PC-3 (cell line): ENCODE data around the gene POLD2. TPM values are rescaled to one million over a fixed set of nuclear protein-coding genes. Genes with fewer than 3 reads are reported as not detected.

Experiments
- ATAC-seq: fragments of 200-7000 bp; cut with Tn5 transposase; 2 replicates; pipeline ENCODE4 v1.9.1; 2020; ENCODE audit warnings: mild to moderate bottlenecking, moderate library complexity
- BruUV-seq: library from RNA; stranded (reverse); fragments of 400-500 nt; replicated peaks from 2 replicates; lab custom pipeline; 2021; lab: Mats Ljungman, UMichigan
- CTCF ChIA-PET: fragments of 300-600 bp; sonication (Branson Sonifier 250); formaldehyde crosslinking; loops from one replicate; lab custom pipeline; 2022; ENCODE audit warnings: antibody characterized with exemption; lab: Charles Lee
- POLR2A ChIA-PET: fragments of 300-600 bp; sonication (Branson Sonifier 250); formaldehyde crosslinking; loops from one replicate; lab custom pipeline; 2022; ENCODE audit warnings: antibody characterized with exemption; ENCODE audit not compliant: unreplicated experiment; lab: Charles Lee
- DNase-seq: peaks from one replicate; pipeline ENCODE4 v3.0.0-alpha.2; 2015
- H2AFZ ChIP-seq: fragments of 300-600 bp; sonication (generic); 2 replicates; pipeline ENCODE4 v1.6.0; 2016; ENCODE audit warnings: antibody characterized with exemption, low read length
- H3F3A ChIP-seq: fragments of 300-600 bp; sonication (generic); one replicate; pipeline ENCODE4 v1.6.0; 2017; ENCODE audit warnings: antibody characterized with exemption, low read length, control low read depth, mild to moderate bottlenecking; ENCODE audit not compliant: unreplicated experiment
- H3K27ac ChIP-seq: fragments of 300-600 bp; sonication (generic); 2 replicates; pipeline ENCODE4 v1.5.1; 2016; ENCODE audit warnings: mild to moderate bottlenecking, low read length
- H3K27me3 ChIP-seq: fragments of 300-600 bp; sonication (generic); 2 replicates; pipeline ENCODE4 v1.6.1; 2016; ENCODE audit warnings: low read length, mixed read lengths
- H3K36me3 ChIP-seq: fragments of 300-600 bp; sonication (generic); 2 replicates; pipeline ENCODE4 v1.6.1; 2016; ENCODE audit warnings: low read depth, mixed run types, low read length, mixed read lengths
- H3K4me1 ChIP-seq: fragments of 300-600 bp; sonication (generic); 2 replicates; pipeline ENCODE4 v1.5.1; 2016; ENCODE audit warnings: low read length; ENCODE audit not compliant: insufficient read depth
- H3K4me2 ChIP-seq: fragments of 300-600 bp; sonication (generic); 2 replicates; pipeline ENCODE4 v1.6.0; 2016; ENCODE audit warnings: low read length
- H3K4me3 ChIP-seq: fragments of 300-600 bp; sonication (generic); 2 replicates; pipeline ENCODE4 v1.5.1; 2016; ENCODE audit warnings: mild to moderate bottlenecking, low read length, mixed read lengths
- H3K79me2 ChIP-seq: fragments of 300-600 bp; sonication (generic); 2 replicates; pipeline ENCODE4 v1.6.1; 2017; ENCODE audit warnings: low read length, mixed read lengths
- H3K9ac ChIP-seq: fragments of 300-600 bp; sonication (generic); 2 replicates; pipeline ENCODE4 v1.6.0; 2016; ENCODE audit warnings: mild to moderate bottlenecking, low read length
- H3K9me2 ChIP-seq: fragments of 300-600 bp; sonication (generic); replicated peaks from 2 replicates; pipeline ENCODE4 v1.6.1; 2016; ENCODE audit warnings: mixed run types, low read length, mixed read lengths
- H3K9me3 ChIP-seq: fragments of 300-600 bp; sonication (generic); 2 replicates; pipeline ENCODE4 v1.6.1; 2016; ENCODE audit warnings: low read length, mixed read lengths
- H4K20me1 ChIP-seq: fragments of 300-600 bp; sonication (generic); 2 replicates; pipeline ENCODE4 v1.6.1; 2016; ENCODE audit warnings: low read length, mixed read lengths
- CTCF ChIP-seq: fragments of 300-600 bp; sonication (generic); conservative IDR thresholded peaks from 2 replicates; pipeline ENCODE4 v1.5.1; 2017; ENCODE audit warnings: antibody characterized with exemption, low read depth, mild to moderate bottlenecking, low read length
- EZH2 ChIP-seq: fragments of 300-600 bp; sonication (generic); IDR thresholded peaks from one replicate; pipeline ENCODE4 v1.6.1; 2017; ENCODE audit warnings: antibody characterized with exemption, mild to moderate bottlenecking, low read length; ENCODE audit not compliant: unreplicated experiment
- EZH2phosphoT487 ChIP-seq: fragments of 300-600 bp; sonication (generic); IDR thresholded peaks from 2 replicates; pipeline ENCODE4 v1.6.1; 2018; ENCODE audit warnings: mild to moderate bottlenecking, antibody characterized with exemption, low read length, borderline replicate concordance
- intact Hi-C: fragments of 100-400 bp; cut with micrococcal nuclease; formaldehyde crosslinking; loops from 2 replicates; pipeline ENCODE4 v1.9.0; 2023
- total RNA-seq: library from RNA; depleted of rRNA; stranded (reverse); fragments of >200 nt; gene quantifications from 2 replicates; pipeline ENCODE4 v1.2.3, GENCODE V29; 2014

Gene POLD2
- total RNA-seq, 1 experiment from 2014 or later, result 224 TPM

- H2AFZ ChIP-seq, result no peak overlapping the region
- BruUV-seq, result no TSS peak
- H3K9me3 ChIP-seq, result no peaks in the 10 kb centered on the region
- no peaks in the 10 kb centered on the region for H3K9me2 ChIP-seq
- H3K4me1 ChIP-seq, result no peaks in the 10 kb centered on the region
- no peaks in the 10 kb centered on the region for H3K79me2 ChIP-seq
- intact Hi-C loops, result no loop called here
- no peak overlapping the region for H3K4me3 ChIP-seq
- CTCF ChIA-PET, result no interaction called here
- H4K20me1 ChIP-seq, result no peaks in the 10 kb centered on the region
- DNase-seq, result no peak
- H3K36me3 ChIP-seq, result no peaks in the 10 kb centered on the region
- no peaks in the 10 kb centered on the region for H3K27me3 ChIP-seq
- POLR2A ChIA-PET, result no interaction called here
- TF ChIP-seq CTCF (no peak), EZH2 (no peak), EZH2phosphoT487 (no peak)
- no peaks in the 10 kb centered on the region for H3F3A ChIP-seq
- no peak overlapping the region for H3K27ac ChIP-seq
- no peak overlapping the region for H3K4me2 ChIP-seq
- no peak overlapping the region for H3K9ac ChIP-seq
- ATAC-seq, result no peak
Observed at GRCh38 chr7:44136731-44137130, 13.4 kb upstream of the POLD2 start.

- intact Hi-C loops, result no loop called here
- H3K9me3 ChIP-seq, result no peaks in the 10 kb centered on the region
- H3K79me2 ChIP-seq, result no peaks in the 10 kb centered on the region
- no peak overlapping the region for H3K9ac ChIP-seq
- no peak overlapping the region for H3K27ac ChIP-seq
- H3K9me2 ChIP-seq, result no peaks in the 10 kb centered on the region
- no peak overlapping the region for H3K4me2 ChIP-seq
- no peak overlapping the region for H3K4me3 ChIP-seq
- DNase-seq (no peak), ATAC-seq (no peak)
- ChIA-PET POLR2A (no interaction called here), CTCF (no interaction called here)
- H2AFZ ChIP-seq, result no peak overlapping the region
- BruUV-seq, result no TSS peak
- no peaks in the 10 kb centered on the region; the same call in 1 of the 2 replicates for H3K4me1 ChIP-seq
- no peaks in the 10 kb centered on the region for H3K36me3 ChIP-seq
- no peaks in the 10 kb centered on the region for H3K27me3 ChIP-seq
- TF ChIP-seq CTCF, result no peak
- H4K20me1 ChIP-seq, result no peaks in the 10 kb centered on the region
- no peaks in the 10 kb centered on the region for H3F3A ChIP-seq
Observed at GRCh38 chr7:44134943-44135628, 11.7 kb upstream of the POLD2 start.

GRCh38 chr7:44133295-44133694 lies 9.9 kb upstream of the POLD2 start:
- no peaks in the 10 kb centered on the region for H3K9me3 ChIP-seq
- H3K79me2 ChIP-seq, result no peaks in the 10 kb centered on the region
- H3F3A ChIP-seq, result no peaks in the 10 kb centered on the region
- no peak for TF ChIP-seq EZH2
- no peak for TF ChIP-seq CTCF
- no peak for TF ChIP-seq EZH2phosphoT487
- no peaks in the 10 kb centered on the region for H3K9me2 ChIP-seq
- ATAC-seq, result no peak
- POLR2A ChIA-PET, result interaction anchor here (0.5 kb wide), 1 partner anchor 152 kb away, joined by 10 read pairs; no protein-coding TSS in a partner anchor
- no peak overlapping the region for H3K27ac ChIP-seq
- no peak overlapping the region for H2AFZ ChIP-seq
- no peaks in the 10 kb centered on the region for H4K20me1 ChIP-seq
- intact Hi-C loops, result no loop called here
- CTCF ChIA-PET, result interaction anchor here (0.6 to 0.7 kb wide), 2 partner anchors 37 to 62 kb away, joined by 3 to 7 read pairs; no protein-coding TSS in a partner anchor
- no TSS peak for BruUV-seq
- DNase-seq, result no peak
- H3K4me2 ChIP-seq, result no peak overlapping the region
- no peaks in the 10 kb centered on the region for H3K27me3 ChIP-seq
- H3K4me1 ChIP-seq, result no peaks in the 10 kb centered on the region; the same call in 1 of the 2 replicates
- no peak overlapping the region for H3K9ac ChIP-seq
- H3K4me3 ChIP-seq, result no peak overlapping the region
- H3K36me3 ChIP-seq, result no peaks in the 10 kb centered on the region
